GM19035 (cell line): Measurements from ENCODE around the gene SERPINB11.
"Not testable (repeated sequence)": the region's sequence is repeated elsewhere in the genome, so short reads cannot be mapped to it uniquely, and the experiment has no call there.

Experiments
- ATAC-seq: cut with Tn5 transposase; IDR thresholded peaks from one replicate; pipeline ENCODE4 v1.9.1; 2021; ENCODE audit not compliant: unreplicated experiment

SERPINB11 gene, protein sequence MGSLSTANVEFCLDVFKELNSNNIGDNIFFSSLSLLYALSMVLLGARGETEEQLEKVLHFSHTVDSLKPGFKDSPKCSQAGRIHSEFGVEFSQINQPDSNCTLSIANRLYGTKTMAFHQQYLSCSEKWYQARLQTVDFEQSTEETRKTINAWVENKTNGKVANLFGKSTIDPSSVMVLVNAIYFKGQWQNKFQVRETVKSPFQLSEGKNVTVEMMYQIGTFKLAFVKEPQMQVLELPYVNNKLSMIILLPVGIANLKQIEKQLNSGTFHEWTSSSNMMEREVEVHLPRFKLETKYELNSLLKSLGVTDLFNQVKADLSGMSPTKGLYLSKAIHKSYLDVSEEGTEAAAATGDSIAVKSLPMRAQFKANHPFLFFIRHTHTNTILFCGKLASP

DNA sequence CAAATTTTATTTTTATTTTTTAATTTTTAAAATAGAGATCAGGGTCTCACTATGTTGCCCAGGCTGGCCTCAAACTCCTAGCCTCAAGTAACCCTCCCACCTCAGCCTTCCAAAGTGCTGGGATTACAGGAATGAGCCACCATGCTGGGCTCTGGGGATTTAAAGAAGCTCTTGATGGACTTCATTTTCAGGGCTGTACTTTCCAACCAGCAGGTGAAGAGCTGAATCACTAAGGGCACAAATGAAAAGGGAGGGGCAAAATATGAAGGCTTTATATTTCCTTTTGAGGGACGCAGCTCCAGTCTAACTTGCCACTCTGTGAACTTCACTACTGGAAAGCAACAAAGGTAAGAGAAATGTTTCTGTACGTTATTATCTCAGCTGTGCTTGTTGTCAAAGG lies at the start of gene SERPINB11:
Gene SERPINB11, plus strand, starts transcription at position 301 of the 400 bp plus-strand sequence. CDS start 7,234 bp downstream, outside the sequence.
- no peak for ATAC-seq

DNA sequence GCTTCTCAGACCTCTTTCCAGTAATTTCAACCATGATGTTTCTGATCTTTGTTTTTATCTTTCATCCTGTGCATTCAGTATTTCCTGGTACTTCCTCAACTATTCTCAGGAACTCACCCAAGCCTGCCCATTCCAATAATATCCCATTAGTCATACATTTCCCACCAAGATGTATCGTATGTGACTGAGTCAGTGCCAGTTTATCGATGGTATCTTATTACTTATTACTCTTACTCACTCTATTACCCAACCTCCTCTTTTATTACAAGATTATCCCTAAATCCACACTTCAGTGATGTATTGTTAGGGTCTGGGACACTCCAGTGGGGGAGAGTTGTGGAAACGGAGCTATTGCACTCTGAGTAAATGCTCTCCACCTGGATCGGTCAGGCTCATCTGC lies 43.8 kb upstream of the SERPINB11 start:
- ATAC-seq, result not testable (repeated sequence)

DNA sequence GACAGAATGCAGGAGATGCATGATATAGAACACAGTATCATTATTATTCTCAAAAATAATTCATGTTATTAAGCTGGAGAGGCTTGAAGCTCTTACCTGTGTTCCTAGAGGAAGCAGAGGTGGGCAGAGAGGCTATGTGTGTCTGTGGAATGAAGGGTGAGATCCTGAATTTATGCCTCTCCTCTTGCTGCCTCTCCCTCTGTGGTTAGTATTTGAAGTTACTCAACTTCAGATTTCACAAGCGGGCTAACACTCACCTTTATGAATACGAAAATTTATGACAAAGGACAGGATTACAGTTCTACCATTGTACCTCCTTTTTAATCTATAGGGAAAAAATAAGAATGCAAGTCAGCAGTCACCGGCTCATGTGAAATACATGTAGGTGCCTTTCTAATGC lies 41.0 kb upstream of the SERPINB11 start, which contains the start of gene SERPINB3:
Gene SERPINB3, minus strand, starts transcription at position 144 of the 400 bp plus-strand sequence. CDS start 677 bp downstream, outside the sequence.
- ATAC-seq, result not testable (repeated sequence)

DNA sequence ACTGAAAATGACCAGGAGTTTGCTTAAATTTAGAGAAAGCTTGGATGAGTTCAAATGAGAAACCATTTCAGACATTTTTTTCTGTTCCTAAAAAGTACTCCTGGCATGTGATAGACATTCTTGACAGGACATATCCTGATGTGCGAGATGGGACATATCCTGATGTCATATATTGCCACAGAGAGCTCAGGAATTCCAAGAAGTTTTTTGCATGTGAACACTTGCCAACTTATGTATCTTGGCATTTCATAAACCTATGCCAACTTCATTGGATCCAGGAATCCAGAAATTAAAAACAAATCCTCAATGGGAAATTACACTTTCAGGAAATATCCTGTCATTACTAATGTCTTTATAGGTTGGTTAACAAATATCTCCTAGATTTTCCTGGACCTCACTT lies 38.2 kb upstream of the SERPINB11 start:
- ATAC-seq, result no peak

DNA sequence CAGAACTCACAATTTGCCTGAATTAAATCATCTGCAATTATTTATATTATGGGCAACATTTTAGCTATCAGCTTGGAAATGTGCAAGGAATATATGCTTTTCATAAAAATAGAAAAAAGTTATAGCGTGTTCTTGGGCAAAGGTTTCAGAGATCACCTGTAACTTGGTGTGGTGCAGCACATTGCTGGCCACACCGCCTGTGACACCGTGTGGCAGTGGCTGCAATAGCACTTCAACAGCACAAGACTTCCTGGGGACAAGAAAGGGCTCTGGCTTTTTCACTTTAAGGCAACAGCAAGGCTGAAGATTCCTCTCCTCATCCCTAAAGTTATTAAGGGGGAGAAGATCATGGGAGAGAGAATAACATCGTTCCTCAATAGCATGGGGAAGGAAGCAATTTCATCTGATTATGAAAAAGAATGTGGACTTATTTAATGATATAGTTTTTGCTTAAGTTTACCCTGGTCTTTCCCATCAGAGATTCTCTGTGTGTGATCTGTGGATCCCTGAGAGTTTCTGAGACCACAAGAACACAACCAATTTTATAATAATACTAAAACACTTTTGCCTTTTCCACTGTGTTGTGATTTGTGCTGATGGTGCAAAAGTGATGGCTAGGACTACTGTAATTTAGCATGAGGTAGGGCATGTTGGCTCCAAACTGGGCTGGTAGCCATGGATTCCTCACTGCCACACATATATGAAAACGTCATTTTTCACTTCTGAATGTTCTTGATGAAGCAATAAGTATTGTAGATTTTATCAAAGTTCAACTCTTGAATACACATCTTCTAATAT lies 26.0 kb upstream of the SERPINB11 start:
- peak; percentile 87 for ATAC-seq

DNA sequence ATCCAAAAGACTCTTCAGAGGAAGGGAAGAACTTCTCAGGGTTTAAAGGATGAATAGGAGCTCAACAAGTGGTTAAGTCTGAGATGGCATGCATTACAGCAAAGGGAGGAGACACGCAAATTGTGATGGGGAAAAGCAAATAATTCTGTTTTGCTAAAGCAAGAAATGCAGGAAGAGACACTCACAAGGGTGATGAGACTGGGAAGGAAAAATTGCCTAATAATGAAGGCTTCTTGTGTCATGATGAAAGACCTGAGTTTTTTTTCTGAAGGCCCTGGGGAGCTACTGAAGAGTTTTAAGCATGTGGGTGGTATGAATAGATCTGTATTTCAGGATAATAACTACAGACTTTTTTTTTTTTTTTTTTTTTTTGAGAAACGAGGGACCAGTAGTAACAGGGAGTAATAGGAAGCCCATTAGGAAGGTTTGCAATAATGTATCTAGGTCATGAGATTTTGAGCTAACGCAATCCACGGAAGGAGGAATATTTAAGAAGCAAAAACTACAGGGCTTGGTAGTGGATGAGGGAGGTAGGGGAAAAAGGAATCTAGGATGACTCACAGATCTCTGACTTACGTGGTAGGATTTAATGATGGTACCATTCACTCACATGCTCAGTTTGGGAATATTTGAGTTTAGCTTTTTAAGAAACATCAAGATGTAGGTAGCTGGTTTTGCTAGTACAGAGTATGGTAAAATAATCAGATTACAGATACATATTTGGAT lies 25.1 kb upstream of the SERPINB11 start:
- no peak for ATAC-seq

DNA sequence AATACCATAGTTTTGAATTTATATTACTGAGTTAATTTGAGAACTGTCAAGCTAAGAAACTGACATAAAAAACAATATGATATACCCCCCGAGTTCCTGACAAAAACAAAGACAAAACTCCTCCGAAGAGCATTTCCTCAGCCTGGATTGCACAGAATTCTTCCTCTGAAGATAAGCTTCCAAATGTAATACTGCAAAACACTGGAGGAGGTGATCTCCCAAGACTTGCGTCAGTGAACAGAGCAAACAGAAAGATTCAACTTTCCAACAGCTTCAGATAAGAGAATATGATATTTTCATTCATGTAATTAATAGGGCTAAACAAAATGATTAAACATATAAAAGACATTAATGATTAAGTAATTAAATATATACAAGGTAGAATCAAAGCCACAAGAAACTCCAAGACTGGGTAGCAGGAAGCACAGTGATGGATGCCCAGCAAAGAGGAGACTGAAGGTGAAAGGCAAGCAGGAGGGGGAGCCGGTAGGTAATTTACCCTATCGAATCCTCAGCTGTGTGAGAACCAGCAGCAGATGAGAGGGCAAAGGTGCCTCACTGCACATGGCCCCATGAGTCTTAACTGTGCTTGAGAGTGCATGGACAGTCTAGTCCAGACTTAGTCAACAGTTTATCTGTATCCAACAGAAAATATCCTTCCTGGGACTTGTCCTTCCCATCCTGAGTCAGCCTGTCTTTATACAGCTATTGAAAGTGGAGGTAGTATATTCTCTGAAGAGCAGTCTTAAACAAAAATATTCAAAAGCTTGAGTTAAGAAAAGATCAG lies 22.7 kb upstream of the SERPINB11 start:
- no peak for ATAC-seq

DNA sequence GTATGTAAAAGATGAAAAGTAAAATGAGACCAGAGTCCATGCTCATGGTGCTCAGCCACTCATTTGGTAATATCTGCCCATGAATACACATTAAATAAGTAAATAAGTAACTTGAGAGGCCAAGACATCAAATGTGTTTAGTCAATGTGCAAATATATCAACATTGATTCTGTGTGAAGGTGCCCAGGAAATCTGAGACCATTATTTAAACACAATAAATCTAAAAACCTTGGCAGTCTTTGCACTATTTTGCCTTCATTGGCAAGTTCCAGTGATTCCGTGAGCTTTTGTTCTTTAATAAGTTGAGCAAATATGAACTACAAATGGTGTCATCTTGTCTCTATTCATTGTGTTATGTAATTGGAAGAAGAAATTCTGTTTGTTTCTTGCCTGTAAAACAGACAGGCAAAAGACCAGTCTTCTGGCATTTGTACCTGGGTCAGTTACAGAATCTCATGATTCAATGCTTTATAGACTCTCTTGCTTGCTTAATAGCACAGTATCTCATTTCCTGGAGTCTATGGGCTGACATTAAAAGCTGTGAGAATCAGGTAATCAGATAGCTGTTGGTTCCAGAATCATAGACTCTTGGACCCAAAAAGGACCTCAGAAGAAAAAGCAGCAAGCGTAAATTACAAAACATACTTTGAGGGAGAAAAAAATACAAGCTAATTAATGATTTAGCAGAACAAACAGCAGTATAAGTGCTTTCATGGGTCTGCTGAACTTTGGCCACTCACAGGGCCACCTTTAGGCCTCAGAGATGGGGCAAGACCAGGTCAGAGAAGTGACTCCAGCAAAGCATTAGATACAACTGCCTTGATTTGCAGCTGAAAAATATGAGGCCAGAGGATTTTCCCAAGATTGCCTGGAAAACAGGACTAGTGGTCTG lies 21.1 kb upstream of the SERPINB11 start:
- no peak for ATAC-seq

DNA sequence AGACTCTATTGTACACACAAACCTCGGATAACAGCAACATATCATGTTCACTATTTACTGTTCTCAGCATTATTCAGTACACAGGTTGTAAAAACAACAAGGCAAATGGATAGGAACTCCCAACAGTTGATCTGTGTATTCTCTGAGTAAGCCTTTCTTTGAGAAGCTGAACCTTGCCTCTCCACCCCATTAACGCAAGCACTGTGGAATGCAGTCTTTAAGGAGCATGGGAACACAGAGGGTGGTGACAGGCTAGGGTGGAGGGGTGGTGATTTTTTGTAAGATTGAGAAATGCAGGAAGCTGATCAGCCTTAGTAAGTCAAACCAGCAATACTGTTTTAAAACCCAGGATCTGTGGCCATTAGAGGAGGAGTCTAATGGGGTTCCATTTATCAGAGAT lies 19.6 kb upstream of the SERPINB11 start:
- no peak for ATAC-seq

DNA sequence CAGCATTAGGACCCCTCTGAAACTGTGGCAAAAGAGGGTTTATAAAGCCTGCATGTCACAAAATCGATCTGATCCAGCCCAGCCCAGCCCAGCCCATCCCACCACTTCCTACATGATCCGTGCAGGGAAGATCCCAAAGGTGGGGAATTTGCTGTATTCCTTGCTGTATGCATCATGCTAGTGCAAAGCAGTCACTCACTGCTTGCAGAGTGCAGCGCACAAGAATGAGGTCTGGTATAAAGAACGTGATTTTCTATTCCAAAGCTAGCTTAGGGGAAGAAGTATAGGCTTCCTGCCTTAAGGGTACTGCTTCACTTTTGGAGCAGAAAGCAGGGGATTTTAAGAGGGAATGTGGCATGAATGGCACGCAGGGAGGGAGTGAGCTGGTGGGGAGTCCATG lies 18.9 kb upstream of the SERPINB11 start:
- no peak for ATAC-seq

DNA sequence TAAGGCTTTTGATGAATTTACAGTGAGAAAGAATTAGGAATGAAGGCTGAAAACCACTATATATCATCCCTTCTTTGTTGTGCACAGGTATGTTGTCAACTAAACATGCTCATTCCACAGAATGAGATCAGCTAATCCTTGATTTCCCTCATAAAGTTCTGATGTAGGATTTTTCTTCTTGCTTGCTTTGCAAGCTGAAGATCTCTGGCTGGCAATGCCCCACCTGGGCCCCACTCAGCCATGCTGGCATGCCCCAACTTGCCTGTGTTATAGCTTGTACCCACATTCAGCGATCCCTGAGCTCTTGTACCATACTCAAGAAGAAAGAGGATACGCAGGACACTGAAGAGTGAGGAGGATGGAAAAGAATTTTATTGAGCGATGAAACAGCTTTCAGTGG lies 18.0 kb upstream of the SERPINB11 start:
- ATAC-seq, result no peak

DNA sequence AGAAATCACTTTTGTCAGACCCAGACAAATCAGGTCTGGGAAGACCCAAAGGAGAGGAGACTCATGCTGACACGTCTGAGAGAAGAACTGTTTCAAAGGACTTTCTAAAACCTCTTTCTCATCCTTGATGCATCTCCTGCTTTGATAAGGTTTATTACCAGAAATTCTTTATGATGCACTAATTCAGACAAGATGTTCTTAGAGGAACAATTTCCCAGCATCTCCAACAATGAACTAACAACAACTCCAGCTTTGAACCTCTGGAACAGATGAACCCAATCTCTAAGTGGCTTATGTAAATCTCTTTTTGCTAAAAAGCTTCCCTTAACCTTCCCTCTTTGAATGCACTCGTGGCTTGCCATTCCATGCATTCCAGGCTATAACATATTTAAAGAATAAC lies 15.9 kb upstream of the SERPINB11 start:
- no peak for ATAC-seq

DNA sequence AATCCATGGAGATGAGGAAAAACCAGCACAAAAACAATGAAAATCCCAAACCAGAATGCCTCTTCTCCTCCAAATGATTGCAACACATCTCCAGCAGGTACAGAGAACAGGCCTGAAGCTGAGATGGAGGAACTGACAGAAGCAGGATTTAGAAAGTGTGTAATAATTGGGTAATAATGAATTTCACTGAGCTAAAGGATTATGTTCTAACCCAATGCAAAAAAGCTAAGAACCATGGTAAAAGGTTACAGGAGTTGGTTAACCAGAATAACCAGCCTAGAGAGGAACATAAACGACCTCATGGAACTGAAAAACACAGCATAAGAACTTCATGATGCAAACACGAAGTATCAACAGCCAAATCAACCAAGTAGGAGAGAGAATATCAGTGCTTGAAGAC lies 13.7 kb upstream of the SERPINB11 start:
- no peak for ATAC-seq

DNA sequence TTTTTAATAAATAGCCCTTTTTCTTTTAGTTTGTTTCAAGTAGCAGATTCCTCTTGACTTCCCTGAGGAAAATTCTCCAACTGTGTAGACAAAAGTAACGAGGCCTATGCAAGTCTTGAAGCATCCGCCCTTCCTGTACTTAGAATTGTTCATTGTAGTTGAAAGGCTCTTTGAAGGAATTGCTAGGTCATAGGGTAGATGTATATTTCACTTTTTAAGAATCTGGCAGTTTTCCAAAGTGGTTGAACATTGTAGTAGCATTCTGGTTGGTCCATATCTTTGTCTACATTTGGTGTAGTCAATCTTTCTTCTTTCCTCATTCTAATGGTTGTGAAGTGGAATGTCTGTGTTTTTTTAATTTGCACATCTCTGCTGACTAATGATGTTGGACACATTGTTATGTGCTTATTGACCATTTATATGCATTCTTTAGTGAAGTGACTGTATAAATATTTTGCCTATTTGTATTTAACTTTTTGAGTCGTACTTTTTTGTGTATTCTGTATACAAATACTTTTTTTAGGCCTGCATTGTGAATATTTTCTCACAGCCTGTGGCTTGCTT lies 5.6 kb upstream of the SERPINB11 start:
- no peak for ATAC-seq

DNA sequence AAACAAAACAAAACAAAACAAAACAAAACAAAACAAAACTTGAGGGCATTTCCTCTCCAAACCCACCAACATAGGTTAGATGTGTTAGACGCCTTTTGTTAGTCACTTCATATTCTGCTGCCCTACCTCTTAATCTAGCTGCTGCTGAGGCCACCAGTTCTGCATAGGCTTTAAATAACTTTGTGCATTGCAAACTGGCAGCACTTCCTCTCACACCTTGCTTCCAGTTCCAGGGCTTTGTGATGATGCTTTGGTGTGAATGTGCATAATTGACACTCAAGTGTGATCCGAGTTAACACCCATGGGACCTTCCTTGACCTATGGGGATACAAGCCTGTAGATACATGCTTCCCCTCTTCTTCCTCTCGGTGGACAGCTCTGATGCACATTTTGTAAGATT lies 2.3 kb upstream of the SERPINB11 start:
- ATAC-seq, result no peak

DNA sequence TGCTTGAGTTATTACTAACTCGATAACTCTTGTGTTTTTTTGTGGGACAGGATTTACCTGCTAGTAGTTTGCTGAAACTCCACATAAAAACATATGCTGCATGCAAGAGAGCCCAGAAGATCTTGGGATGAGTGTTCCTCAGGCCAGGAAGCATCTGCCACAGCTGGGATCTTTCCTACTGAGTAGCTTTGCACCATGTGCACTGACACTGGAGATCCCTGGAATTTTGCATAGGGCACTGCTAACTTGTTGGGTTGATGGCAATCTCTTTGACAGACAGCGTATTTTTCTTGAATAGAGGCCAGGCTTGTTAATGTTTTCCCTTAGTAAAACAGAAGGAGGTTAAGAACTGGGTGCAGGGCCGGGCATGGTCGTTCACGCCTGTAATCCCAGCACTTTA lies 808 bp upstream of the SERPINB11 start:
- no peak for ATAC-seq

DNA sequence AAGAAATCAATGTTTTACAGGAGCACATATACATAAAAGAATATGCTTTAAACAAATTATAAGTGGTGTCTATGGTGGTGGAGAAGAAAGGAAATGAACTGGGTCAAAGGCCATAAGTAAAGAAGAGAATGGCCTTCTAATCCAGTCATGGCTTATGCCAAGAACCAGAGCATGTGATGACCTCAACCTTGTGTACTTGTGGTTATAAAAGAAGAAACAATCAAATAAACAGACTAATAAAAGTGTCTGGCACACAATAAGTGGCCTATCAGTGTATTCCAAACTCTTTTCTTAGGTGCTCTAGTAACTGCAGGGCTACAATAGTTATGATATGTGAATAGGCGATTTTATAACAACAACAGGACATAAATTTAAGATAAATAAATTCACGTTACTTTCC lies 2.6 kb downstream of the SERPINB11 start:
- ATAC-seq, result no peak

DNA sequence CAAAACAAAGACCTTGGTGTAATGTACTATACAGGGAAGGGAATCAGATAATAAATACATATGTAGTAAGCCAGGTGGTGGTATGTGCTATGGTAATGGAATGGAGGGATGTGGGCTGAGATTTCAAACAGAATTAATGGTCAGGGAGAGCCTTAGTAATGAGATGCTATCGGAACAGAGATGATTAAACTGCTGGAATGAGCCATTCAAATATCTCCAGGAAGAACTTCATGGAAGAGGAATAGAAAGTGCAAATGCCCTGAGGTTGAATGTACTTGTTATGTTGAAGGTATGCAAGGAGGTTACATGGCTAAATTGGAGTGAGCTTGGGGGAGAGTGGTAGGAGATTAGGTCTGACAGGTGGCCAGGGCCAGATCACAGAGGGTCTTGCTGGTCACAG lies 5.1 kb downstream of the SERPINB11 start:
- ATAC-seq, result no peak

DNA sequence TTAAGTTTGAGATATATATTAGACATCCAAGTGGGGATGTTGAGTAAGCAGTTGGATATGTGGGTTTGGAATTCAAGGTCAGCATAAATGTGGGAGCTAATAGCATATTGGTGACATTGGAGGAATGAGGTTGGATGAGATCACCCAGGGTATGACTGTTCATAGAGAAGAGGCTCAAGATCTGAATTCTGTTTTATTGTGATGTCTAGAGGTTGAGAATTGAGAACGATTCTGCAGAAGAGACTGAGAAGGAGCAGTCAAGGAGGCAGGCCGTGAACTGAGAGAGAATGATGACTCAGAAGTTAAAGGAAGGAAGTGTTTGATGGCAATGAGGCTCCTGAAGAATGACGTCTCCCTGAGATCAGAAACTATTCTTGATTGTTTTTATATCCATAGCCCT lies 5.9 kb downstream of the SERPINB11 start:
- ATAC-seq, result no peak
